ENCODE measurements around the gene TRAPPC10.

GRCh38 chr21:43971992-43972255, 40.2 kb upstream of the TRAPPC10 start:
- TF ChIP-seq EZH2 (IDR thresholded peaks at IDR 0.05) (no peak), POLR2AphosphoS5 (IDR thresholded peaks at IDR 0.05; ENCODE audit: borderline replicate concordance, low read depth, low read length) (no peak), FOXP2 (optimal IDR thresholded peaks at IDR 0.05; ENCODE audit: control extremely low read depth, extremely low read length, insufficient read depth) (no peak)
